PC-3 (cell line): ENCODE data around the gene CCNL2. TPM values are rescaled to one million over a fixed set of nuclear protein-coding genes. Genes with fewer than 3 reads are reported as not detected.

Source experiments
- ATAC-seq: fragments of 200-7000 bp; cut with Tn5 transposase; 2 replicates; pipeline ENCODE4 v1.9.1; 2020; ENCODE audit warnings: mild to moderate bottlenecking, moderate library complexity
- BruUV-seq: library from RNA; stranded (reverse); fragments of 400-500 nt; replicated peaks from 2 replicates; lab custom pipeline; 2021; lab: Mats Ljungman, UMichigan
- CTCF ChIA-PET: fragments of 300-600 bp; sonication (Branson Sonifier 250); formaldehyde crosslinking; loops from one replicate; lab custom pipeline; 2022; ENCODE audit warnings: antibody characterized with exemption; lab: Charles Lee
- POLR2A ChIA-PET: fragments of 300-600 bp; sonication (Branson Sonifier 250); formaldehyde crosslinking; loops from one replicate; lab custom pipeline; 2022; ENCODE audit warnings: antibody characterized with exemption; ENCODE audit not compliant: unreplicated experiment; lab: Charles Lee
- DNase-seq: peaks from one replicate; pipeline ENCODE4 v3.0.0-alpha.2; 2015
- H2AFZ ChIP-seq: fragments of 300-600 bp; sonication (generic); 2 replicates; pipeline ENCODE4 v1.6.0; 2016; ENCODE audit warnings: antibody characterized with exemption, low read length
- H3F3A ChIP-seq: fragments of 300-600 bp; sonication (generic); one replicate; pipeline ENCODE4 v1.6.0; 2017; ENCODE audit warnings: antibody characterized with exemption, low read length, control low read depth, mild to moderate bottlenecking; ENCODE audit not compliant: unreplicated experiment
- H3K27ac ChIP-seq: fragments of 300-600 bp; sonication (generic); 2 replicates; pipeline ENCODE4 v1.5.1; 2016; ENCODE audit warnings: mild to moderate bottlenecking, low read length
- H3K27me3 ChIP-seq: fragments of 300-600 bp; sonication (generic); 2 replicates; pipeline ENCODE4 v1.6.1; 2016; ENCODE audit warnings: low read length, mixed read lengths
- H3K36me3 ChIP-seq: fragments of 300-600 bp; sonication (generic); 2 replicates; pipeline ENCODE4 v1.6.1; 2016; ENCODE audit warnings: low read depth, mixed run types, low read length, mixed read lengths
- H3K4me1 ChIP-seq: fragments of 300-600 bp; sonication (generic); 2 replicates; pipeline ENCODE4 v1.5.1; 2016; ENCODE audit warnings: low read length; ENCODE audit not compliant: insufficient read depth
- H3K4me2 ChIP-seq: fragments of 300-600 bp; sonication (generic); 2 replicates; pipeline ENCODE4 v1.6.0; 2016; ENCODE audit warnings: low read length
- H3K4me3 ChIP-seq: fragments of 300-600 bp; sonication (generic); 2 replicates; pipeline ENCODE4 v1.5.1; 2016; ENCODE audit warnings: mild to moderate bottlenecking, low read length, mixed read lengths
- H3K79me2 ChIP-seq: fragments of 300-600 bp; sonication (generic); 2 replicates; pipeline ENCODE4 v1.6.1; 2017; ENCODE audit warnings: low read length, mixed read lengths
- H3K9ac ChIP-seq: fragments of 300-600 bp; sonication (generic); 2 replicates; pipeline ENCODE4 v1.6.0; 2016; ENCODE audit warnings: mild to moderate bottlenecking, low read length
- H3K9me2 ChIP-seq: fragments of 300-600 bp; sonication (generic); replicated peaks from 2 replicates; pipeline ENCODE4 v1.6.1; 2016; ENCODE audit warnings: mixed run types, low read length, mixed read lengths
- H3K9me3 ChIP-seq: fragments of 300-600 bp; sonication (generic); 2 replicates; pipeline ENCODE4 v1.6.1; 2016; ENCODE audit warnings: low read length, mixed read lengths
- H4K20me1 ChIP-seq: fragments of 300-600 bp; sonication (generic); 2 replicates; pipeline ENCODE4 v1.6.1; 2016; ENCODE audit warnings: low read length, mixed read lengths
- EZH2 ChIP-seq: fragments of 300-600 bp; sonication (generic); IDR thresholded peaks from one replicate; pipeline ENCODE4 v1.6.1; 2017; ENCODE audit warnings: antibody characterized with exemption, mild to moderate bottlenecking, low read length; ENCODE audit not compliant: unreplicated experiment
- EZH2phosphoT487 ChIP-seq: fragments of 300-600 bp; sonication (generic); IDR thresholded peaks from 2 replicates; pipeline ENCODE4 v1.6.1; 2018; ENCODE audit warnings: mild to moderate bottlenecking, antibody characterized with exemption, low read length, borderline replicate concordance
- intact Hi-C: fragments of 100-400 bp; cut with micrococcal nuclease; formaldehyde crosslinking; loops from 2 replicates; pipeline ENCODE4 v1.9.0; 2023
- total RNA-seq: library from RNA; depleted of rRNA; stranded (reverse); fragments of >200 nt; gene quantifications from 2 replicates; pipeline ENCODE4 v1.2.3, GENCODE V29; 2014
- TF ChIP-seq, protein P1 (sequence below): fragments of 300-600 bp; sonication (generic); conservative IDR thresholded peaks from 2 replicates; pipeline ENCODE4 v1.5.1; 2017; ENCODE audit warnings: antibody characterized with exemption, low read depth, mild to moderate bottlenecking, low read length

Gene CCNL2
- total RNA-seq, 1 experiment from 2014 or later: 385 TPM

GRCh38 chr1:1340791-1341548 lies 58.2 kb downstream of the CCNL2 start:
- Histone ChIP-seq H3K4me1 (peaks cover 28% of the 10 kb centered on the region), H4K20me1 (peaks cover 5% of the 10 kb centered on the region; the same call in 1 of the 2 replicates), H2AFZ (no peak overlapping the region), H3K27ac (no peak overlapping the region), H3F3A (no peaks in the 10 kb centered on the region), H3K36me3 (peaks cover 56% of the 10 kb centered on the region), H3K79me2 (peaks cover 49% of the 10 kb centered on the region), H3K9me3 (no peaks in the 10 kb centered on the region), H3K9me2 (no peaks in the 10 kb centered on the region), H3K4me3 (no peak overlapping the region), H3K27me3 (no peaks in the 10 kb centered on the region), H3K9ac (no peak overlapping the region), H3K4me2 (no peak overlapping the region)
- DNase-seq: no peak
- BruUV-seq: no TSS peak
- TF ChIP-seq EZH2phosphoT487 (no peak), EZH2 (no peak)
- TF ChIP-seq, protein P1, sequence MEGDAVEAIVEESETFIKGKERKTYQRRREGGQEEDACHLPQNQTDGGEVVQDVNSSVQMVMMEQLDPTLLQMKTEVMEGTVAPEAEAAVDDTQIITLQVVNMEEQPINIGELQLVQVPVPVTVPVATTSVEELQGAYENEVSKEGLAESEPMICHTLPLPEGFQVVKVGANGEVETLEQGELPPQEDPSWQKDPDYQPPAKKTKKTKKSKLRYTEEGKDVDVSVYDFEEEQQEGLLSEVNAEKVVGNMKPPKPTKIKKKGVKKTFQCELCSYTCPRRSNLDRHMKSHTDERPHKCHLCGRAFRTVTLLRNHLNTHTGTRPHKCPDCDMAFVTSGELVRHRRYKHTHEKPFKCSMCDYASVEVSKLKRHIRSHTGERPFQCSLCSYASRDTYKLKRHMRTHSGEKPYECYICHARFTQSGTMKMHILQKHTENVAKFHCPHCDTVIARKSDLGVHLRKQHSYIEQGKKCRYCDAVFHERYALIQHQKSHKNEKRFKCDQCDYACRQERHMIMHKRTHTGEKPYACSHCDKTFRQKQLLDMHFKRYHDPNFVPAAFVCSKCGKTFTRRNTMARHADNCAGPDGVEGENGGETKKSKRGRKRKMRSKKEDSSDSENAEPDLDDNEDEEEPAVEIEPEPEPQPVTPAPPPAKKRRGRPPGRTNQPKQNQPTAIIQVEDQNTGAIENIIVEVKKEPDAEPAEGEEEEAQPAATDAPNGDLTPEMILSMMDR: no peak
- intact Hi-C loops: no loop called here
- ChIA-PET CTCF (no interaction called here), POLR2A (no interaction called here)
- no peak for ATAC-seq

DNA sequence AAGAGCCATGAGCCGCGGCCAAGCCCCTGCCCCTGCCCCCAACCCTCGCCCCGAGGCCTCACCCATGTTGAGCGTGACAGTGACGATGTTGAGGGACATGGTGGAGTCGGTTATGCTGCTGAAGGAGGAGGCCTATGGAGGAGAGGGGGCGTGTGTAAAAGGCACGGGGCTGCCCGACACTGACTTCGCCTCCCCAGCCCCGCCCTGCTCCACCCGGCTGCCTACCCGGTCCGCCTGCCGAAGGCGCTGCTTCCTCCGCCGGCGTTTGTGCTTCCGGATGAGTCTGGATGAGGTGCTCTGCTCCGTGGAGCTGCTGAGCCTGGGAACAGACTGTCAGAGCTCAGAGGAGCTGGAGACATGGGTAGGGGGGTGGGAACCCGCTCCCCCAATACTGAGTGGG lies 59.0 kb downstream of the CCNL2 start:
- ATAC-seq (no peak), DNase-seq (no peak)
- Histone ChIP-seq H3K4me3 (no peak overlapping the region), H3K9me3 (no peaks in the 10 kb centered on the region), H3F3A (no peaks in the 10 kb centered on the region), H3K4me2 (no peak overlapping the region), H3K27ac (no peak overlapping the region), H3K9me2 (no peaks in the 10 kb centered on the region), H4K20me1 (peaks cover 5% of the 10 kb centered on the region; the same call in 1 of the 2 replicates), H3K79me2 (peaks cover 41% of the 10 kb centered on the region), H3K27me3 (no peaks in the 10 kb centered on the region), H3K36me3 (peaks cover 62% of the 10 kb centered on the region), H3K9ac (no peak overlapping the region), H3K4me1 (peaks cover 20% of the 10 kb centered on the region), H2AFZ (no peak overlapping the region)
- CTCF ChIA-PET: no interaction called here
- TF ChIP-seq EZH2phosphoT487: no peak
- no peak for TF ChIP-seq EZH2
- TF ChIP-seq, protein P1: no peak
- intact Hi-C loops: no loop called here
- POLR2A ChIA-PET: no interaction called here
- no TSS peak for BruUV-seq

DNA sequence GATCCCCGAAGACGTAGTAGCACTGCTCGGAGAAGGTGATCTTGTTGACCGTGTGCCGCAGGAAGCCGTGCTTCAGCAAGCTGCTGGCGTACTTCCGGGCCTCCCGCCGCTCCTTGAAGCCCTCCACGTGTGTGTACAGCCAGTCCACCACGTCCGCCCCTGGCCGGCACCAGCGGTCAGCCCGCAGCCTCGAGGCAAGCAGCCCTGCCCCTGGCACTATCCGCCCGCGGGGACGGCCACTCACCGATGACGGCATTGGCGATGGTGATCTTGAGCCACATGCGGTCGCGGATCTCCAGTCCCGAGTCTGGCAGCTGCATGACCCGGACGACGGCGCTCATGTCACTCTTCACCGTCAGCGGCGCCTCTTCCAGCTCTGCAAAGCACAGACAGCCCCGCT lies 60.9 kb downstream of the CCNL2 start:
- BruUV-seq: no TSS peak
- POLR2A ChIA-PET: no interaction called here

More for the DNA sequence above, 60.9 kb downstream of the CCNL2 start:
- no peak overlapping the region for H3K27ac ChIP-seq
- H3K9ac ChIP-seq: no peak overlapping the region
- peaks cover 7% of the 10 kb centered on the region; the same call in 1 of the 2 replicates for H3K4me1 ChIP-seq
- peaks cover 5% of the 10 kb centered on the region; the same call in 1 of the 2 replicates for H4K20me1 ChIP-seq
- H3F3A ChIP-seq: no peaks in the 10 kb centered on the region
- ATAC-seq: no peak
- CTCF ChIA-PET: interaction anchor here (0.7 kb wide), 1 partner anchor 20 kb away, joined by 3 read pairs; no protein-coding TSS in a partner anchor
- intact Hi-C loops: no loop called here
- H3K9me2 ChIP-seq: no peaks in the 10 kb centered on the region
- peaks cover 23% of the 10 kb centered on the region for H3K79me2 ChIP-seq
- no peak for DNase-seq
- no peak overlapping the region for H2AFZ ChIP-seq
- H3K27me3 ChIP-seq: no peaks in the 10 kb centered on the region
- TF ChIP-seq EZH2 (no peak), EZH2phosphoT487 (no peak)
- TF ChIP-seq, protein P1: no peak
- H3K9me3 ChIP-seq: no peaks in the 10 kb centered on the region
- H3K4me2 ChIP-seq: no peak overlapping the region
- peaks cover 62% of the 10 kb centered on the region for H3K36me3 ChIP-seq
- H3K4me3 ChIP-seq: no peak overlapping the region
